ENCODE measurements around the gene TNKS1BP1.

DNA sequence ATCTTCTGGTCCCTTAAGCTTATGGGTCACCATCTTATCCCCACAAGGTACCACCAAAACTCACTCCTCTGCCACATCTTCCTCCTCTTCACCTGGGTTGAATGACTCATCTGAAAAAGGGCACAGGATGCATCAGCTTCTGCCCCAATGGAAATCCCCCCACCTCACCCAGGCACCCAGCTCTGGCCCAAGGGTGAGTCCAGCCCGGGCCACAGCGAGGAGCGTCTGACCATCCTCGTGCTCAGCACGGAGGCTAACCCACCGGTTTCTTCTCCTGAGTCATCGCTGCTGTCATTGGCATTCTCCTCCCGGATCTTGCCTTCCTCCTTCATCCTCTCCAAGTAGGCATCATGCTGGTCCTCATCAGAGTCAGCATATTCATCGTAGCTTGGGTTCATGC lies 5.3 kb upstream of the TNKS1BP1 start:
- no peak for TF ChIP-seq POLR2A (IDR thresholded peaks at IDR 0.05; ENCODE audit: low read length)
- TF ChIP-seq GATA1 (IDR thresholded peaks at IDR 0.05; ENCODE audit: low read depth, low read length): no peak
